Progenitor cell of endocrine pancreas (in vitro differentiated cells): ENCODE data around the gene CAMK4. TPM values are rescaled to one million over a fixed set of nuclear protein-coding genes. Genes with fewer than 3 reads are reported as not detected.

Experiments
- DNase-seq: peaks from one replicate; pipeline ENCODE4 v3.0.0; 2021; ENCODE audit warnings: low spot score; ENCODE audit not compliant: unreplicated experiment
- H3K27ac Mint-ChIP-seq: 2 replicates; pipeline ENCODE4 v1.8.0; 2021; ENCODE audit warnings: mild to moderate bottlenecking, moderate library complexity, mixed read lengths
- H3K27me3 Mint-ChIP-seq: 2 replicates; pipeline ENCODE4 v1.8.0; 2021; ENCODE audit warnings: mixed read lengths
- H3K36me3 Mint-ChIP-seq: 2 replicates; pipeline ENCODE4 v1.8.0; 2022; ENCODE audit warnings: mixed read lengths; ENCODE audit not compliant: insufficient read depth
- H3K4me1 Mint-ChIP-seq: 2 replicates; pipeline ENCODE4 v1.8.0; 2021; ENCODE audit warnings: low read depth, mixed read lengths
- H3K4me3 Mint-ChIP-seq: 2 replicates; pipeline ENCODE4 v1.8.0; 2021; ENCODE audit warnings: low read depth, mild to moderate bottlenecking, moderate library complexity, mixed read lengths
- H3K9me3 Mint-ChIP-seq: 2 replicates; pipeline ENCODE4 v1.8.0; 2021; ENCODE audit warnings: low read depth, mixed read lengths
- total RNA-seq: library from RNA; stranded (reverse); gene quantifications from 2 replicates; pipeline ENCODE4 v1.2.1, GENCODE V29; 2021
- TF ChIP-seq, protein P1 (sequence below): fragments of 200-600 bp; sonication (generic); IDR thresholded peaks from one replicate; pipeline ENCODE4 v1.5.0; 2021; ENCODE audit warnings: antibody characterized with exemption, mild to moderate bottlenecking; ENCODE audit not compliant: unreplicated experiment

Gene CAMK4
- total RNA-seq, 1 donor from 2014 or later = 2.3 TPM

DNA sequence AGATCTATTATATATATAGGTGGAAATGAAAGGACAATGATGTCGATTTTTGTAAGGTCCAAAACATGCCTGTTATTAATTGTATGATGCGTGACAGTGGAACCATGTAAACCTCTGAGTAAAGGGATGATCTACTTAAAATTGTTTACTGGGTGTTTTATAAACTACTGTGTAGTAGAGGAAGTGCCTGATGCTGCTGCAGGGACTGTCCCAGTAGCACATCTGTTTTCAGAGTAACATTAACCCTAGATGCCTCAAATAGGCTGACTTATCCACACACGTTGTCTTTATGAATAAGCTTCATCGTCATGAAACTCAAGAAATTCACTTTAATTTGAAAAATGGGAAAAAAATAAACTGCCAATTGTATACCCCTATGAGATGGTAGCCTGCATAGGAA, 1.7 kb downstream of the CAMK4 start:
- Mint-ChIP-seq H3K27me3 (peaks cover 58% of the 10 kb centered on the region), H3K4me1 (peaks cover 1% of the 10 kb centered on the region), H3K36me3 (no peaks in the 10 kb centered on the region), H3K4me3 (no peak overlapping the region), H3K9me3 (no peaks in the 10 kb centered on the region), H3K27ac (no peak overlapping the region)
- no peak for DNase-seq
- TF ChIP-seq, protein P1, sequence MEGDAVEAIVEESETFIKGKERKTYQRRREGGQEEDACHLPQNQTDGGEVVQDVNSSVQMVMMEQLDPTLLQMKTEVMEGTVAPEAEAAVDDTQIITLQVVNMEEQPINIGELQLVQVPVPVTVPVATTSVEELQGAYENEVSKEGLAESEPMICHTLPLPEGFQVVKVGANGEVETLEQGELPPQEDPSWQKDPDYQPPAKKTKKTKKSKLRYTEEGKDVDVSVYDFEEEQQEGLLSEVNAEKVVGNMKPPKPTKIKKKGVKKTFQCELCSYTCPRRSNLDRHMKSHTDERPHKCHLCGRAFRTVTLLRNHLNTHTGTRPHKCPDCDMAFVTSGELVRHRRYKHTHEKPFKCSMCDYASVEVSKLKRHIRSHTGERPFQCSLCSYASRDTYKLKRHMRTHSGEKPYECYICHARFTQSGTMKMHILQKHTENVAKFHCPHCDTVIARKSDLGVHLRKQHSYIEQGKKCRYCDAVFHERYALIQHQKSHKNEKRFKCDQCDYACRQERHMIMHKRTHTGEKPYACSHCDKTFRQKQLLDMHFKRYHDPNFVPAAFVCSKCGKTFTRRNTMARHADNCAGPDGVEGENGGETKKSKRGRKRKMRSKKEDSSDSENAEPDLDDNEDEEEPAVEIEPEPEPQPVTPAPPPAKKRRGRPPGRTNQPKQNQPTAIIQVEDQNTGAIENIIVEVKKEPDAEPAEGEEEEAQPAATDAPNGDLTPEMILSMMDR = no peak

DNA sequence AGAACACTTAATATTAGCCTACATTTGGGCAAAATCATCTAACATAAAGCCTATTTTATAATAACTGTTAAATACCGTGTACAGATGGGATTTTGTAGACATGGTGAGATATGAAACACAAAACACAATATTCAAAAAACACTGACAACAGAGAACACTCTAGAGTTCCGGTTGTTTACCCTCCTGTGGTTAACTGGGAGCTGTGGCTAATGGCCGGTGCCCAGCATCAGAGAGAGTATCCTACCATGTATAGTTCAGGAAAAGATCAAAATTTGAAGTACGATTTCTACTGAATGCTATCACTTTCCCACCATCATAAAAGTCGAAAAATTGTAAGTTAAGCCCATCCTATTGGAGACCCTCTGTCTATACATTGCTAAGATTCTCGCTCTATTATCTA, 2.4 kb downstream of the CAMK4 start:
- DNase-seq = no peak
- Mint-ChIP-seq H3K27ac (no peak overlapping the region), H3K4me3 (no peak overlapping the region), H3K9me3 (no peaks in the 10 kb centered on the region), H3K27me3 (peaks cover 58% of the 10 kb centered on the region), H3K36me3 (no peaks in the 10 kb centered on the region), H3K4me1 (peaks cover 1% of the 10 kb centered on the region)
- TF ChIP-seq, protein P1 = no peak

DNA sequence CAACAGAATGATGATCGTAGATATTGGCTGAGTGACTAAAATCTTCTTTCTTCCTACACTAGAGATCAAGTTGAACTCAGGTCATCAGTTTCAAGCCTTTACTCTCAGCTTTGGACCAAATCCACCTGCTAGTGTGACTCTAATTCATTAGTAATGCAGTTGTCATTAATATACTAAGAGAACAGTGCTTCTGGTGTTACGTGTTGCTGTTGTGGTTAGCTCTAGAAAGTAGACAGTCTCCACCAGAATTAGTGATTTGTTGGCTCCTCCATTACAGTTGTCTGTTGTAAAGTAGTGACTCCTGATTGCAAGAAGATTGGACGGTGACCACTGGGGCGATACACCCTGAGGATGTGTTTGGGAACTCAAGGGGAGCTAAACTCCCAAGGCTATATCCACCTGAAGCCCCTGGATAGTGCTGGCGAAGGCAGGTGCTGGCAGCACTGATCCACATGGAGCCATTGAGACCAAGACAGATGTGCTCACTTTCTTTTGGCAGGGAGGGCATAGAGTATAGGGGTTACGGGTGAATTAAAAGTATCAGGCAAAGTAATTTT, 3.1 kb downstream of the CAMK4 start:
- no peak overlapping the region for H3K27ac Mint-ChIP-seq
- H3K36me3 Mint-ChIP-seq = no peaks in the 10 kb centered on the region
- no peaks in the 10 kb centered on the region for H3K9me3 Mint-ChIP-seq
- DNase-seq = no peak
- H3K27me3 Mint-ChIP-seq = peaks cover 57% of the 10 kb centered on the region
- H3K4me1 Mint-ChIP-seq = peaks cover 1% of the 10 kb centered on the region
- TF ChIP-seq, protein P1 = no peak
- no peak overlapping the region for H3K4me3 Mint-ChIP-seq

DNA sequence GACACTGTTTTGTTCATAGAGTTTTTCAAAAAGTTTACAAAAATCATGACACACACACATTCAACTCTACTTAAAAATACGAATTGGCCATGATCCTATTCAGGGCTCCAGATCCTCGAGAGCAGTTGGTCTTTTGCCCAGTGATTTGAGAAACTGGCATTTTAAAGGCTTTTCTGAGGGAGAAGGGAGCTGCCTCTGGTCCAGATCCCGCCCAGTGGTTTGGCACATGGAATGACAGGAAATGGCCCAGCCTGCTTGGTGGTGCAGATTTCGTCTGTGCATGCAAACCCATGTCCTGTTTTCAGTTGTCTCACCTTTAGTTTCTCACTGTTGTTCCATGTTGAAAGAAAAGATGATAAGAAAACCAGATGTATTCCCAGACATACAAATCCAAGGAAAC, 3.6 kb downstream of the CAMK4 start:
- H3K9me3 Mint-ChIP-seq = no peaks in the 10 kb centered on the region
- H3K27me3 Mint-ChIP-seq = peaks cover 53% of the 10 kb centered on the region
- peaks cover 1% of the 10 kb centered on the region for H3K4me1 Mint-ChIP-seq
- no peak overlapping the region for H3K27ac Mint-ChIP-seq
- no peak overlapping the region for H3K4me3 Mint-ChIP-seq
- TF ChIP-seq, protein P1 = no peak
- no peaks in the 10 kb centered on the region for H3K36me3 Mint-ChIP-seq
- no peak for DNase-seq

DNA sequence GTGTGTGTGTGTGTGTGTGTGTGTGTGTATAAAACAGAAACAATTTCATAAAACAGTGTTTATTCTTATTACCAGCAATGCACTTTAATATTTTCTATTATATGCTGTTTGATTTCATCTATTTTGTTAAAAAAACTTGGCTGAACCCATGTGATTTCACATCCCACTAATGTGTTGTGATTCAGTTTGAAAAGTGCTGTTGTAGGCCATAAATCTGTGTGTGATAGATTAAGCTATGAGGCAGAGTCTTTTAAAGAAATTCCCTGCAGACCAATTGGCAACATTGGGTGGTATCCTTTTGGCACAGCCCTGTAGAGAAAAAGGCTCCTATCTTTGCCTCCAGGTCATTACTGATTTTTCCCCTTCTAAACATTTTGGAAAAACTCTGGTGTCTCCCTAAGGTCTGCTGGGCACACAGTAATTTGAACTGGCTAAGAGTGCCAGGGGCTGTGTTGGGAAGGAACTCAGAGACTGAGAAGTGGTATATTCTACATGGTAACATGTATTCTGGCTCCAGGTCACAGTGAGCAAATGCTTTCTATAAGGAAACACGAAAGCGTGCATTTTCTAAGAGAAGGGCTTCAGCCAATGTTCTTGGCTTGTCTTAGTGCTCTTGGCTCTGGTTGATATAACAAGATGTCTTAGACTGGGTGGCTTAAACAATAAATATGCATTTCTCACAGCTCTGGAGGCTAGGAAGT, 4.5 kb downstream of the CAMK4 start:
- no peaks in the 10 kb centered on the region for H3K9me3 Mint-ChIP-seq
- no peak for DNase-seq
- H3K4me1 Mint-ChIP-seq = peaks cover 1% of the 10 kb centered on the region
- H3K4me3 Mint-ChIP-seq = no peak overlapping the region
- no peaks in the 10 kb centered on the region for H3K36me3 Mint-ChIP-seq
- TF ChIP-seq, protein P1 = no peak
- H3K27ac Mint-ChIP-seq = no peak overlapping the region
- peaks cover 44% of the 10 kb centered on the region for H3K27me3 Mint-ChIP-seq
